A172 (cell line): ENCODE results near the gene C11orf87. TPM values are rescaled to one million over a fixed set of nuclear protein-coding genes. Genes with fewer than 3 reads are reported as not detected.

ENCODE experiments used
- DNase-seq: peaks from one replicate; pipeline ENCODE4 v3.0.0-alpha.2; 2015; ENCODE audit warnings: low spot score
- total RNA-seq: library from RNA; depleted of rRNA; stranded (reverse); fragments of >200 nt; shearing (Covaris generic); gene quantifications from 2 replicates; pipeline ENCODE4 v1.2.3, GENCODE V29; 2014

C11orf87 gene
- total RNA-seq, 1 experiment from 2014 or later = not detected

GRCh38 chr11:109439684-109440083 is 17.7 kb downstream of the C11orf87 start:
- DNase-seq = no peak

- DNase-seq = no peak
Measured at GRCh38 chr11:109443052-109443451, 21.1 kb downstream of the C11orf87 start.

- no peak for DNase-seq
Measured at GRCh38 chr11:109454857-109455256, 32.9 kb downstream of the C11orf87 start.
